HCT116 (cell line): ENCODE data around the gene SNX3. TPM values are rescaled to one million over a fixed set of nuclear protein-coding genes. Genes with fewer than 3 reads are reported as not detected.
A peak's percentile ranks its signal among the peaks of the same experiment; 100 is the strongest.

ENCODE experiments used
- ATAC-seq: fragments of 200-7000 bp; cut with Tn5 transposase; 2 replicates; pipeline ENCODE4 v1.9.1; 2020; ENCODE audit warnings: mild to moderate bottlenecking, moderate library complexity
- BruUV-seq: library from RNA; stranded (reverse); fragments of 400-500 nt; replicated peaks from 2 replicates; lab custom pipeline; 2021; lab: Mats Ljungman, UMichigan
- CTCF ChIA-PET: fragments of 300-600 bp; sonication (Branson Sonifier 250); formaldehyde crosslinking; loops from one replicate; lab custom pipeline; 2021; ENCODE audit warnings: antibody characterized with exemption; lab: Charles Lee
- POLR2A ChIA-PET: fragments of 300-600, 350-600 bp; sonication (Branson Sonifier 250); formaldehyde crosslinking; loops from one replicate; lab custom pipeline; 2021; ENCODE audit warnings: antibody characterized with exemption; lab: Charles Lee
- RAD21 ChIA-PET, 2 experiments: fragments of 300-600 bp; sonication (Branson Sonifier 250); formaldehyde crosslinking; loops; one replicate each; lab custom pipeline; 2023; ENCODE audit warnings: low total read pairs in 2 of 2; ENCODE audit not compliant: uncharacterized antibody in 2 of 2, unreplicated experiment in 2 of 2, low non-redundant PET in 1 of 2; lab: Charles Lee
- DNase-seq: peaks from one replicate; pipeline ENCODE4 v3.0.0-alpha.2; 2010; ENCODE audit warnings: low read depth, low spot score
- H2AFZ ChIP-seq: fragments of 200-600 bp; shearing (Covaris generic), sonication (generic); 2 replicates; pipeline ENCODE4 v1.6.1; 2017; ENCODE audit warnings: low read depth, mixed run types, mixed read lengths, antibody characterized with exemption, low read length; ENCODE audit not compliant: poor library complexity, severe bottlenecking
- H3K27ac ChIP-seq: 2 replicates; pipeline ENCODE4 v1.5.1; 2012; ENCODE audit warnings: low read depth, low read length
- H3K27me3 ChIP-seq: fragments of 200-600 bp; sonication (generic); 2 replicates; pipeline ENCODE4 v1.6.1; 2016; ENCODE audit warnings: mixed run types, low read length, mixed read lengths; ENCODE audit not compliant: insufficient read depth
- H3K36me3 ChIP-seq, 2 experiments: fragments of 200-500 bp in 1 of 2; fragments of 200-600 bp in 1 of 2; sonication (Bioruptor generic) in 1 of 2; sonication (generic) in 1 of 2; 2 replicates each; pipeline versions ENCODE4 v1.5.1 to v1.6.1; 2014 to 2016; ENCODE audit warnings: low read length in 2 of 2, inconsistent platforms in 1 of 2, mixed read lengths in 1 of 2, mixed run types in 1 of 2; ENCODE audit not compliant: insufficient read depth in 2 of 2, control insufficient read depth in 1 of 2
- H3K4me1 ChIP-seq, 2 experiments: fragments of 200-600 bp in 1 of 2; sonication (generic) in 1 of 2; 2 replicates each; pipeline versions ENCODE4 v1.5.1 to v1.6.1; 2012 to 2017; ENCODE audit warnings: low read length in 2 of 2, inconsistent platforms in 1 of 2, mild to moderate bottlenecking in 1 of 2, mixed read lengths in 1 of 2, mixed run types in 1 of 2, moderate library complexity in 1 of 2; ENCODE audit not compliant: insufficient read depth in 2 of 2, control insufficient read depth in 1 of 2
- H3K4me2 ChIP-seq: fragments of 200-600 bp; sonication (generic); 2 replicates; pipeline ENCODE4 v1.6.1; 2017; ENCODE audit warnings: mixed run types, low read length, mixed read lengths
- H3K4me3 ChIP-seq, 2 experiments: fragments of 200-600 bp in 1 of 2; sonication (generic) in 1 of 2; replicated peaks in 1 of 2; 2 replicates each; pipeline ENCODE4 v1.5.1; 2011 to 2016; ENCODE audit warnings: low read length in 2 of 2, control low read depth in 1 of 2, low read depth in 1 of 2, mild to moderate bottlenecking in 1 of 2, mixed read lengths in 1 of 2, mixed run types in 1 of 2
- H3K79me2 ChIP-seq: fragments of 200-600 bp; sonication (generic); 2 replicates; pipeline ENCODE4 v1.6.1; 2017; ENCODE audit warnings: mild to moderate bottlenecking, mixed run types, low read length, moderate library complexity, mixed read lengths; ENCODE audit not compliant: insufficient read depth
- H3K9ac ChIP-seq: fragments of 200-600 bp; sonication (generic); 2 replicates; pipeline ENCODE4 v1.6.1; 2016; ENCODE audit warnings: low read length, mixed read lengths
- H3K9me2 ChIP-seq: fragments of 200-600 bp; sonication (generic), shearing (Covaris generic); 2 replicates; pipeline ENCODE4 v1.6.1; 2017; ENCODE audit warnings: mixed run types, mild to moderate bottlenecking, moderate library complexity; ENCODE audit not compliant: insufficient read depth
- H3K9me3 ChIP-seq, 2 experiments: fragments of 200-500 bp in 1 of 2; fragments of 200-600 bp in 1 of 2; sonication (Bioruptor generic) in 1 of 2; sonication (generic) in 1 of 2; 2 replicates each; pipeline ENCODE4 v1.6.1; 2014 to 2017; ENCODE audit warnings: low read length in 2 of 2, mixed read lengths in 2 of 2, inconsistent platforms in 1 of 2, low read depth in 1 of 2, mild to moderate bottlenecking in 1 of 2, mixed run types in 1 of 2, moderate library complexity in 1 of 2; ENCODE audit not compliant: control insufficient read depth in 1 of 2, insufficient read depth in 1 of 2
- H4K20me1 ChIP-seq: fragments of 200-600 bp; sonication (generic), shearing (Covaris generic); 2 replicates; pipeline ENCODE4 v1.6.1; 2017; ENCODE audit warnings: mixed run types, mild to moderate bottlenecking, moderate library complexity; ENCODE audit not compliant: insufficient read depth
- CEBPB ChIP-seq: IDR thresholded peaks from 2 replicates; pipeline ENCODE4 v1.6.1; 2012; ENCODE audit warnings: low read depth
- EGR1 ChIP-seq: IDR thresholded peaks from 2 replicates; pipeline ENCODE4 v1.6.1; 2012; ENCODE audit warnings: low read depth
- TCF7L2 ChIP-seq: IDR thresholded peaks from 2 replicates; pipeline ENCODE4 v1.7.0; 2011; ENCODE audit warnings: borderline replicate concordance, inconsistent platforms; ENCODE audit not compliant: insufficient read depth, insufficient read length; ENCODE audit errors: extremely low read depth
- intact Hi-C: fragments of 100-400 bp; cut with micrococcal nuclease; formaldehyde crosslinking; loops from 2 replicates; pipeline ENCODE4 v1.10.0; 2022
- total RNA-seq: library from RNA; stranded (reverse); gene quantifications from one replicate; pipeline ENCODE4 v1.2.1, GENCODE V29; 2021; ENCODE audit not compliant: unreplicated experiment

The SNX3 gene
- total RNA-seq, 1 experiment from 2014 or later, result 111 TPM

DNA sequence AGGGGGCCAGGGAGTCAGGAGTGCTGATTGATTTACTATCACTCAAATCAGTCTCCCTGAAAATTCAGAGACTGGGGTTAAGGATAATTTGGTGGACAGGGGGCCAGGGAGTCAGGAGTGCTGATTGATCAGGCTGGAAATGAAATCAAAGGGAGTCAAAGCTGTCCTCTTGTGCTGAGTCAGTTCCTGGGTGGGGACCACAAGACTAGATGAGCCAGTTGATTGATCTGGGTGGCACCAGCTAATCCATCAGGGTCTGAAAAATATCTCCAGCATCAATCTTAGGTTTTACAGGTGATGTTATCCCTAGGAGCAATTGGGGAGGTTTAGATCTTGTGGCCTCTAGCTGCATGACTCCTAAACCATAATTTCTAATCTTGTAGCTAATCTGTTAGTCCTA, 27.9 kb upstream of the SNX3 start:
- no peaks in the 10 kb centered on the region for H3K79me2 ChIP-seq

DNA sequence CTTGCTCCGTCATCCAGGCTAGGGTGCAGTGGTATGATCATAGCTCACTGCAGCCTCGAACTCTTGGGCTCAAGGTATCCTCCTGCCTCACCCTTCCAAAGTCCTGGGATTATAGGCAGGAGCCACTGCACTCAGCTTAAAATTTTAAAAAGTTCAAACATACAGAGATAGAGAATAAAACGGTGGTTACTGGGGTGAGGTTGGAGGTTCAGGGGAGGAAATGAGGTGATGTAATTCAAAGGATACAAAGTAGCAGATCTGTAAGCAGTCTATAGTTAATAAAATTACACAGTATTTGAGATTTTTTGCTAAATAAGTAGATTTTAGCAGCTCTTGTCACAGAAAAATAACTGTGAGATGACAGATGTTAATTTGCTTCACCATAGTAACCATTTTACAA, 26.5 kb upstream of the SNX3 start:
- Histone ChIP-seq H3K9ac (no peak overlapping the region), H3K4me3 (no peak overlapping the region), H3K79me2 (no peaks in the 10 kb centered on the region), H3K27ac (no peak overlapping the region), H3K27me3 (no peaks in the 10 kb centered on the region), H3K4me2 (no peak overlapping the region), H3K4me1 (peaks cover 0 to 10% of the 10 kb centered on the region in 2 experiments; a peak in 1 of 4 replicates), H3K36me3 (no peaks in the 10 kb centered on the region), H2AFZ (no peak overlapping the region), H3K9me3 (no peaks in the 10 kb centered on the region), H3K9me2 (no peaks in the 10 kb centered on the region), H4K20me1 (no peaks in the 10 kb centered on the region)
- ChIA-PET CTCF (no interaction called here), RAD21 (no interaction called here), POLR2A (no interaction called here)
- no TSS peak for BruUV-seq
- intact Hi-C loops, result no loop called here
- DNase-seq, result no peak
- ATAC-seq, result no peak
- no peak for TF ChIP-seq CEBPB

More for the DNA sequence above, 27.9 kb upstream of the SNX3 start:
- TF ChIP-seq TCF7L2 (peak; percentile 13), EGR1 (no peak)
- TF ChIP-seq, all 23 proteins: peak for 1
- DNase-seq (no peak), ATAC-seq (no peak)
- Histone ChIP-seq H3K27ac (no peak overlapping the region), H3K4me3 (no peak overlapping the region), H4K20me1 (no peaks in the 10 kb centered on the region), H3K4me1 (peaks cover under 1 to 13% of the 10 kb centered on the region in 2 experiments; a peak in 3 of 4 replicates), H3K9ac (no peak overlapping the region), H2AFZ (no peak overlapping the region), H3K9me3 (no peaks in the 10 kb centered on the region), H3K9me2 (no peaks in the 10 kb centered on the region), H3K4me2 (no peak overlapping the region), H3K27me3 (no peaks in the 10 kb centered on the region), H3K36me3 (no peaks in the 10 kb centered on the region)
- CTCF ChIA-PET, result no interaction called here
- RAD21 ChIA-PET, result no interaction called here
- no TSS peak for BruUV-seq
- intact Hi-C loops, result no loop called here
- POLR2A ChIA-PET, result no interaction called here
